Tibial artery (tissue), 4 donors: ENCODE results near the gene MECP2.

ENCODE experiments used
- DNase-seq, 2 donors: peaks; one replicate each; pipeline ENCODE4 v3.0.0-alpha.2; 2019
- H3K27ac ChIP-seq, 2 donors: fragments of 200-600 bp; sonication (generic) in 1 of 2; 1 replicate in 1 of 2; 2 replicates in 1 of 2; pipeline ENCODE4 v1.5.1; 2018 to 2019; ENCODE audit warnings: mild to moderate bottlenecking in 1 of 2
- H3K27me3 ChIP-seq, 2 donors: fragments of 200-600 bp; sonication (generic) in 1 of 2; one replicate each; pipeline versions ENCODE4 v1.5.1 to v1.6.0; 2016 to 2019
- H3K36me3 ChIP-seq, 3 donors: fragments of 200-600 bp; sonication (generic) in 2 of 3; one replicate each; pipeline ENCODE4 v1.5.1; 2016 to 2019; ENCODE audit warnings: mild to moderate bottlenecking in 2 of 3
- H3K4me1 ChIP-seq, 4 donors: fragments of 200-600 bp; sonication (generic) in 2 of 4; 1 replicate in 3 of 4; 2 replicates in 1 of 4; pipeline ENCODE4 v1.5.1; 2016 to 2019
- H3K4me3 ChIP-seq, 2 donors: fragments of 200-600 bp; sonication (generic) in 1 of 2; 1 replicate in 1 of 2; 2 replicates in 1 of 2; pipeline ENCODE4 v1.5.1; 2018 to 2019; ENCODE audit warnings: mild to moderate bottlenecking in 2 of 2
- H3K9me3 ChIP-seq, 3 donors: fragments of 200-600 bp; sonication (generic) in 1 of 3; one replicate each; pipeline ENCODE4 v1.5.1; 2016 to 2019
- CTCF ChIP-seq, 2 experiments: fragments of 200-600 bp in 1 of 2; fragments of 450-650 bp in 1 of 2; IDR thresholded peaks; one replicate each; pipeline ENCODE4 v1.5.1; 2017 to 2019; ENCODE audit warnings: antibody characterized with exemption in 2 of 2, mild to moderate bottlenecking in 1 of 2, moderate library complexity in 1 of 2
- intact Hi-C: fragments of 100-400 bp; cut with DNase I; formaldehyde crosslinking; loops from one replicate; pipeline ENCODE4 v1.15.0; 2023; ENCODE audit warnings: low total_unique reads

MECP2 gene

GRCh38 chrX:154006947-154007346 lies 90.6 kb downstream of the MECP2 start:
- Histone ChIP-seq H3K4me1 (no peaks in the 10 kb centered on the region), H3K9me3 (no peaks in the 10 kb centered on the region), H3K4me3 (no peak overlapping the region), H3K27me3 (no peaks in the 10 kb centered on the region), H3K27ac (no peak overlapping the region), H3K36me3 (peaks cover 0 to 6% (median 0%) of the 10 kb centered on the region in 3 donors)
- DNase-seq, result no peak
- TF ChIP-seq CTCF (IDR thresholded peaks at IDR 0.05), result no peak
- intact Hi-C loops, result no loop called here

- no peak for DNase-seq
- intact Hi-C loops, result no loop called here
- TF ChIP-seq CTCF (IDR thresholded peaks at IDR 0.05), result no peak
- Histone ChIP-seq H3K4me1 (no peaks in the 10 kb centered on the region), H3K27me3 (no peaks in the 10 kb centered on the region), H3K27ac (no peak overlapping the region), H3K9me3 (no peaks in the 10 kb centered on the region), H3K36me3 (no peaks in the 10 kb centered on the region), H3K4me3 (no peak overlapping the region)
Observed at GRCh38 chrX:154004315-154004714, 93.2 kb downstream of the MECP2 start.

GRCh38 chrX:154002215-154002719 lies 95.2 kb downstream of the MECP2 start:
- intact Hi-C loops, result no loop called here
- no peak overlapping the region for H3K27ac ChIP-seq
- H3K9me3 ChIP-seq, result no peaks in the 10 kb centered on the region
- H3K27me3 ChIP-seq, result no peaks in the 10 kb centered on the region
- no peaks in the 10 kb centered on the region for H3K4me1 ChIP-seq
- DNase-seq, result peak in 1 of 2 donors; percentile 31
- H3K36me3 ChIP-seq, result no peaks in the 10 kb centered on the region
- H3K4me3 ChIP-seq, result no peak overlapping the region
- no peak for TF ChIP-seq CTCF (IDR thresholded peaks at IDR 0.05)

- Histone ChIP-seq H3K9me3 (no peaks in the 10 kb centered on the region), H3K4me3 (no peak overlapping the region), H3K27ac (no peak overlapping the region), H3K4me1 (no peaks in the 10 kb centered on the region), H3K36me3 (no peaks in the 10 kb centered on the region), H3K27me3 (no peaks in the 10 kb centered on the region)
- DNase-seq, result no peak
- intact Hi-C loops, result no loop called here
- TF ChIP-seq CTCF (IDR thresholded peaks at IDR 0.05), result no peak
Observed at GRCh38 chrX:154000051-154000450, 97.5 kb downstream of the MECP2 start.

GRCh38 chrX:153999359-154000037 lies 98.0 kb downstream of the MECP2 start:
- H3K27me3 ChIP-seq, result no peaks in the 10 kb centered on the region
- no peaks in the 10 kb centered on the region for H3K9me3 ChIP-seq
- no peaks in the 10 kb centered on the region for H3K4me1 ChIP-seq
- intact Hi-C loops, result no loop called here
- H3K4me3 ChIP-seq, result no peak overlapping the region
- no peak overlapping the region for H3K27ac ChIP-seq
- H3K36me3 ChIP-seq, result no peaks in the 10 kb centered on the region
- DNase-seq, result no peak
- no peak for TF ChIP-seq CTCF (IDR thresholded peaks at IDR 0.05)
